BE2C (cell line): ENCODE results near the gene SEC61B.

Experiments used
- DNase-seq: peaks from one replicate; pipeline ENCODE4 v3.0.0-alpha.2; 2020
- H3K27me3 ChIP-seq: fragments of 250-450 bp; sonication (Bioruptor Pico); 2 replicates; pipeline ENCODE4 v1.5.1; 2020; ENCODE audit warnings: mild to moderate bottlenecking
- H3K36me3 ChIP-seq: fragments of 250-450 bp; sonication (Bioruptor Pico); 2 replicates; pipeline ENCODE4 v1.5.1; 2020; ENCODE audit warnings: mild to moderate bottlenecking
- H3K4me1 ChIP-seq: fragments of 250-450 bp; sonication (Bioruptor Pico); 2 replicates; pipeline ENCODE4 v1.5.1; 2020
- H3K4me3 ChIP-seq: 2 replicates; pipeline ENCODE4 v1.5.1; 2011; ENCODE audit warnings: low read depth, low read length
- H3K9me3 ChIP-seq: fragments of 250-450 bp; sonication (Bioruptor Pico); 2 replicates; pipeline ENCODE4 v1.5.1; 2020
- CTCF ChIP-seq: IDR thresholded peaks from 2 replicates; pipeline ENCODE4 v1.5.1; 2012; ENCODE audit warnings: mild to moderate bottlenecking, low read depth, low read length

The SEC61B gene

DNA sequence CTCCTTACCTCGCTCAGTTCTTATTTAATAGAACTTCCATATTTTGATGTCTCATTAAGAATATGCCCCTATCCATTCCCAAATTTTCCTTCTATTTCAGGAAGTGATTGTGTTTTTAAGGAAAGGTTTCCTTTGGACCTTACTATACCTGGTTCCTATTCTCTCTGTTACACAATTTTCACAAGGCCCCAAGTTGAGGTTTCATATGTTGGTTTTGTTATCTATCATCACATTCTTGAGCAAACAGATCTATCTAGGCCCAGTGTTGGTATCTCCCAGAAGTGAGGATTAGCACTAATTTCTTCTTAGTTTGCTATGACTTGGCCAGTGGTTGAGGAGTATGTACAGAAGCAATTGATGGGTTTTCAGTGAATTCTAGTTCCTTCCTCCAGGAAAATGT lies 41.9 kb upstream of the SEC61B start:
- Histone ChIP-seq H3K27me3 (no peaks in the 10 kb centered on the region), H3K4me3 (no peak overlapping the region), H3K36me3 (no peaks in the 10 kb centered on the region), H3K9me3 (no peaks in the 10 kb centered on the region), H3K4me1 (peaks cover 11% of the 10 kb centered on the region; the same call in 1 of the 2 replicates)
- TF ChIP-seq CTCF: no peak
- no peak for DNase-seq

- H3K4me3 ChIP-seq: no peak overlapping the region
- DNase-seq: no peak
- no peak for TF ChIP-seq CTCF
- no peaks in the 10 kb centered on the region for H3K9me3 ChIP-seq
- peaks cover 11% of the 10 kb centered on the region; the same call in 1 of the 2 replicates for H3K4me1 ChIP-seq
- H3K36me3 ChIP-seq: no peaks in the 10 kb centered on the region
- H3K27me3 ChIP-seq: no peaks in the 10 kb centered on the region
These were observed 41.4 kb upstream of the SEC61B start for GRCh38 chr9:99180662-99181061.

GRCh38 chr9:99181206-99181605 lies 40.9 kb upstream of the SEC61B start:
- Histone ChIP-seq H3K27me3 (no peaks in the 10 kb centered on the region), H3K36me3 (no peaks in the 10 kb centered on the region), H3K4me1 (peaks cover 10% of the 10 kb centered on the region; the same call in 1 of the 2 replicates), H3K4me3 (no peak overlapping the region), H3K9me3 (no peaks in the 10 kb centered on the region)
- no peak for DNase-seq
- TF ChIP-seq CTCF: no peak

DNA sequence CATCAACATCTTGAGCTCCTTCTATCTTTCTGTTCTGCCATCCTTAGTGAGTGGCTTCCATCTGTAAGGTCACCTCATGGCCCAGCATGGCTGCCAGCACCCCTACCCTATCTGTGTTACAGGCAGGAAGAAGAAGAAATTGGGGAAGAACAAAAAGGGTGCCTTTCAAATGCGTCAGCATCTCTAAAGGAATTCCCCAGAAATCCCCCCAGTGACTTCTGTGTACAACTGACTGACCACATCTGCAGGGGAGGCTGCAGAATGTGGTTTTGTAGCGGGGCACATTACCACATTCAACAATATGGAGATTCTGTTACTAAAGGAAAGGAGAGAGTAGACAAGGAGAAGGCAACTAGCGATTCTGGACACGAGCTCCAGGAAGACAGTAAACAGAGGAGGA lies 40.5 kb upstream of the SEC61B start:
- H3K36me3 ChIP-seq: no peaks in the 10 kb centered on the region
- H3K4me3 ChIP-seq: no peak overlapping the region
- no peak for DNase-seq
- no peak for TF ChIP-seq CTCF
- H3K4me1 ChIP-seq: peaks cover 9% of the 10 kb centered on the region; the same call in 1 of the 2 replicates
- no peaks in the 10 kb centered on the region for H3K27me3 ChIP-seq
- no peaks in the 10 kb centered on the region for H3K9me3 ChIP-seq

- no peaks in the 10 kb centered on the region for H3K27me3 ChIP-seq
- no peak overlapping the region for H3K4me3 ChIP-seq
- H3K9me3 ChIP-seq: no peaks in the 10 kb centered on the region
- no peaks in the 10 kb centered on the region for H3K36me3 ChIP-seq
- peaks cover 6% of the 10 kb centered on the region; the same call in 1 of the 2 replicates for H3K4me1 ChIP-seq
- no peak for TF ChIP-seq CTCF
- no peak for DNase-seq
These were observed 39.7 kb upstream of the SEC61B start for GRCh38 chr9:99182356-99182755.

DNA sequence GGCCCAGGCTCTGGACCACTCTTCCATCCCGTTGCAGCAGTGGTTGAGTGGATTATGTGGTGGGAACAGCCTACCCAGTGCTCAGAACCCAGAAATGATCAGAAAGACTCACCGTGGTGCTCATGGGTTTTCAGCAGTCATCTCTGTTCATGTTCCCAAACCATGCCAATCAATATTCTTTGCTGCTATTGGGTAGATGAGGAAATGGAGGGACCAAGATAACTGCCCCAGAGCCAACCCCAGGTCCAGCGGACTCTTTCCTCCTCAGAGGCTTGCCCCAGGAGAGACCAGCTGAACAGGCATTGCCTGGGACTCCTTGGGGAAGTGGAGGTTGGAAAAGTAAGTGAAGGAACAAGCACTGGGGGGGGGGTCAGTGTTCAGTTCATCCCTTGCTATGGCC lies 38.5 kb upstream of the SEC61B start:
- DNase-seq: no peak
- no peak for TF ChIP-seq CTCF
- H3K36me3 ChIP-seq: no peaks in the 10 kb centered on the region
- peaks cover 6% of the 10 kb centered on the region; the same call in 1 of the 2 replicates for H3K4me1 ChIP-seq
- H3K9me3 ChIP-seq: no peaks in the 10 kb centered on the region
- no peaks in the 10 kb centered on the region for H3K27me3 ChIP-seq
- no peak overlapping the region for H3K4me3 ChIP-seq
